ENCODE results near the gene HCLS1.

Gene HCLS1

GRCh38 chr3:121581691-121582090, 79.0 kb downstream of the HCLS1 start:
- H3K27me3 ChIP-seq (ENCODE audit: low read length), result no peaks in the 10 kb centered on the region
- no peak overlapping the region for H3K27ac ChIP-seq (ENCODE audit: low read depth, low read length)
- no peak overlapping the region for H2AFZ ChIP-seq (ENCODE audit: low read depth, low read length, severe bottlenecking)
- no peaks in the 10 kb centered on the region for H3F3A ChIP-seq (ENCODE audit: insufficient read depth)
- H3K9me2 ChIP-seq (replicated peaks; ENCODE audit: insufficient read depth, low read length), result no peaks in the 10 kb centered on the region
- H3K36me3 ChIP-seq (ENCODE audit: low read length), result no peaks in the 10 kb centered on the region
- TF ChIP-seq CTCF (IDR thresholded peaks at IDR 0.05; ENCODE audit: insufficient read depth, low read length, poor library complexity, severe bottlenecking), result no peak
- no peak for TF ChIP-seq EZH2phosphoT487 (conservative IDR thresholded peaks at IDR 0.05; ENCODE audit: low read length)
- no peak overlapping the region for H3K4me3 ChIP-seq (ENCODE audit: insufficient read depth, low read length, poor library complexity, severe bottlenecking)
- H3K9me3 ChIP-seq (ENCODE audit: insufficient read depth, low read length), result no peaks in the 10 kb centered on the region
- H3K4me2 ChIP-seq (ENCODE audit: low read depth, low read length, poor library complexity, severe bottlenecking), result no peak overlapping the region
- no peak overlapping the region for H3K9ac ChIP-seq (ENCODE audit: low read length)
- no peaks in the 10 kb centered on the region for H3K79me2 ChIP-seq (ENCODE audit: insufficient read depth, low read length)
- H4K20me1 ChIP-seq (ENCODE audit: low read depth, low read length), result no peaks in the 10 kb centered on the region

All from SU-DHL-6 (cell line).